GM18507 (cell line): ENCODE data around the gene HINFP.

Source experiments
- DNase-seq: peaks from one replicate; pipeline ENCODE4 v3.0.0; 2011; ENCODE audit warnings: low read depth; ENCODE audit not compliant: insufficient read length; ENCODE audit errors: extremely low spot score
- FAIRE-seq: peaks from 2 replicates; lab custom pipeline; 2011; peaks lifted over from hg19 to GRCh38; lab: Jason Lieb, UNC

HINFP gene, protein sequence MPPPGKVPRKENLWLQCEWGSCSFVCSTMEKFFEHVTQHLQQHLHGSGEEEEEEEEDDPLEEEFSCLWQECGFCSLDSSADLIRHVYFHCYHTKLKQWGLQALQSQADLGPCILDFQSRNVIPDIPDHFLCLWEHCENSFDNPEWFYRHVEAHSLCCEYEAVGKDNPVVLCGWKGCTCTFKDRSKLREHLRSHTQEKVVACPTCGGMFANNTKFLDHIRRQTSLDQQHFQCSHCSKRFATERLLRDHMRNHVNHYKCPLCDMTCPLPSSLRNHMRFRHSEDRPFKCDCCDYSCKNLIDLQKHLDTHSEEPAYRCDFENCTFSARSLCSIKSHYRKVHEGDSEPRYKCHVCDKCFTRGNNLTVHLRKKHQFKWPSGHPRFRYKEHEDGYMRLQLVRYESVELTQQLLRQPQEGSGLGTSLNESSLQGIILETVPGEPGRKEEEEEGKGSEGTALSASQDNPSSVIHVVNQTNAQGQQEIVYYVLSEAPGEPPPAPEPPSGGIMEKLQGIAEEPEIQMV

DNA sequence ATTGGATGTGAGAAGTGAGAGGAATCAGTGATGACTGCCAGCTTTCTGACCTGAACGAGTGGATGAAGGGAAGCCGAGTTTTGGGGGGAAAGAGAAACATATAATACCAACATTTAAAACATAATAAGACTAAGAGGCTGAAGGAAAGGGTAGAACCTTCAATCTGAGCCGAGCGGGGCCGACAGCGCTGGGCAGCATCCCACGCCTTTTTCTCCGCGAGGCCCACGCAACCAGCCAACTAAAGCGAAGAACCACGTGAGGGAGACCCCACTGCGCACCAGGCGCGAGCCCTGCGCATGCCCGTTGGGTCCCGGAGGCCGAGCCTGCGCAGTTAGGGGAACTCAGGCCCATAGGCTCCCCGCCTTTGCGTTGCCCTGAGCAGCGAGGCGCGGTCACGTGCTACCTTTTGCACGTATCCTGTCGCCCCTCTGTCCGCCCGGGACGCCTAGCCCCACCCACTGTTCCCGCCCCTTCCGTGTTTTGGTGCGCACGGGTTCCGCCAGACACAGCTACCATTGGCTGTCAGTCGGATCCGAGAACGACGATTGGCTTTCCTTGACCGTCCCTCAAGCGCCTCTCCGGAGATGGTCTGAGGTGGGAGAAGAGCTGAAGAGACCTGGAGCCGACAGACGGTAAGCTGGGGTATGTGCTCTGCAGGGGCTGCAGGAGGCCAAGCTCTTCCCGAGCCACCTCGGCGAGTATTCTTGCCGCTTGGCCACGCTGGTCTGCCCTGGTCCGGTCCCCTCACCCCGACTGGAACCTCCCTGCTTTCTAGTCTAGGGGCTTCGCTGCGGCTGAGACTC lies at the start of gene HINFP:
HINFP (plus strand) TSS at position 573 of the 803 bp plus-strand sequence. CDS start 5,365 bp downstream, outside the sequence.
- DNase-seq, result peak; percentile 98
- peak; percentile 99 for FAIRE-seq

DNA sequence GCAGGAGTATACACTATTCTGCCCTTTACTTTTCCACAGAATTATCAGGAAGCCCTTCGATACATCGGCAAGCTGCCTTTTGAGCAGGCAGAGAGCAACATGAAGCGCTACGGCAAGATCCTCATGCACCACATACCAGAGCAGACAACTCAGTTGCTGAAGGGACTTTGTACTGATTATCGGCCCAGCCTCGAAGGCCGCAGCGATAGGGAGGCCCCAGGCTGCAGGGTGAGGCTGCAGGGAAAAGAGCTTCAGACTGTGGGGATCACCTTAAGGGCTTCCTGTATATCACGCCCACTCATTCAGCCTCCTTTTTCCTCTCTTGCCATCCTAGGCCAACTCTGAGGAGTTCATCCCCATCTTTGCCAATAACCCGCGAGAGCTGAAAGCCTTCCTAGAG lies 43.5 kb upstream of the HINFP start:
- FAIRE-seq, result no peak

DNA sequence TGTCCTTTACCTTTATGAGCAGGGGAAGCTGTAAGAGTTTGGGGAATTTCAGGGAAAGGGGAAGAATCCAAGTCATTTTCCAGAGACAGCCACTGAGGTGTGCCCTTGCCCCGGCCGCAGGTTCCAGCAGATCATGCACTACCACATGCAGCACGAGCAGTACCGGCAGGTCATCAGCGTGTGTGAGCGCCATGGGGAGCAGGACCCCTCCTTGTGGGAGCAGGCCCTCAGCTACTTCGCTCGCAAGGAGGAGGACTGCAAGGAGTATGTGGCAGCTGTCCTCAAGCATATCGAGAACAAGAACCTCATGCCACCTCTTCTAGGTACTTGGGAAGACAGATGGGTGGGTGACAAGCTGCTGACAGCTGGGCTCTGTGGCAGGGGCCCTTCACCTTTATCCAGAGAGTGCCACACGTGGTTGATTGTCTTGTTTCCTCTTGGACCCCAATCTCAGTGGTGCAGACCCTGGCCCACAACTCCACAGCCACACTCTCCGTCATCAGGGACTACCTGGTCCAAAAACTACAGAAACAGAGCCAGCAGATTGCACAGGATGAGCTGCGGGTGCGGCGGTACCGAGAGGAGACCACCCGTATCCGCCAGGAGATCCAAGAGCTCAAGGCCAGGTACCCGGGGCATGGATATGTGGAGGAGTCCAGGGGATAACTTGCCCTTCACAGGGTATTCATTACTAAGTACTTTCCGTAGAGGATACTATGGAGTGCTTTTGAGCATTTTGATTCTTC lies 42.5 kb upstream of the HINFP start:
- FAIRE-seq, result no peak
- DNase-seq, result no peak

More for the DNA sequence above, 43.5 kb upstream of the HINFP start:
- DNase-seq, result no peak

DNA sequence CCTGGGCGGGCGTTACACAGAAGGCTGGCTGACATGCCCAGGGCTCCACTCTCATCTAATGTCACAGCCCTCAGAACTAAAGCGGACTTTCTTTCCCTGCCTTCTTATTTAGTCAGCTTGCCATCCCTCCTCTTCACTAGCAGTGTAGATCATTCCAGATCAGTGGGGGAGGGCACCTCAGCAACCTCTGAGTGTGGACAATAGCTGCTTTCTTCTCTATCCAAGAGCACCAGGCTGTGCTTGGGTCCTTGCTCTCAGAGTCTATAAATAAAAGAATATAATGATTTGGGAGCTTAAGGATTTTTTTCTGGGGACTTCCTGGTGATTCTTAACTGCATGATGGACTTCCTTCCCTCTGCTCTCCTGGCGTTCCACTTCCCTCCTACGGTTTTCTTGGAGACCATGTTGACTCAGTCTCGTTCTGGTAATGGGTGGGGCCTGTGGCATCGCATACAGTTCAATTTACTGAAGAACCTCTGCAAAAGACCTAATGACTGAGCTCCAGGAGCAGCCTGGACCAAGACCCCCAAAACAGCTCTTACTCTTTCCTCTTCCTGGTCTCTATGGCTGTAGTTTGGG lies 39.6 kb upstream of the HINFP start:
- no peak for FAIRE-seq
- DNase-seq, result no peak

DNA sequence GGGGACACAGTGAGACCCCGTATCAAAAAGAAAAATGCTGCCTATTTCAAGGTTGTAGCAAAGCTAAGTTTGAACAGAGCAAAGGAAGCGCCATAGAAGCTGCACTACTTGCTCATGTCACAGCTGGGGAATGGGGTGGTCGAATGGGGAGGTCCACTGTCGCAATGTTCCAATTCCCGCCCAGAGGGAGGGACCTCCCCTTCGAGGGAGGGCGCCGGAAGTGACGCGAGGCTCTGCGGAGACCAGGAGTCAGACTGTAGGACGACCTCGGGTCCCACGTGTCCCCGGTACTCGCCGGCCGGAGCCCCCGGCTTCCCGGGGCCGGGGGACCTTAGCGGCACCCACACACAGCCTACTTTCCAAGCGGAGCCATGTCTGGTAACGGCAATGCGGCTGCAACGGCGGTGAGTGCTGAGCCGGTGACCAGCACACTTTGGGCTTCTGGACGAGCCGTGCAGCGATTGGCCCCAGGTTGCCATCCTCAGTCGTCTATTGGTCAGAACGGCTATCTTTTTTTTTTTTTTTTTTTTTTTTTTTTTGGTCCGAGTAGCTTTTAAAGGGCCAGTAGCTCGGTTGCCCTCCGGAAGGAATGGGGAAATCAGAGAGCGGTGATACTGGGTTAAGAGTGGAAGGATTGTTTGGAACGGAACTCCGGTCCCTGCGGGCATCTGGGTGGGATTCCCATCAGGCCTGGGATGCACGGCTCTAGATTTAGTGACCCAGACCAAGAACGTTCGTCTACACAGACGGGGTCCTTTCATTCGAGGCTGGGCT lies 36.5 kb upstream of the HINFP start, which contains the start of gene HMBS:
HMBS (plus strand) TSS at position 219 of the 774 bp plus-strand sequence; CDS start at position 372, 153 bp downstream.
- FAIRE-seq (peak; percentile 93), DNase-seq (peak; percentile 81)

DNA sequence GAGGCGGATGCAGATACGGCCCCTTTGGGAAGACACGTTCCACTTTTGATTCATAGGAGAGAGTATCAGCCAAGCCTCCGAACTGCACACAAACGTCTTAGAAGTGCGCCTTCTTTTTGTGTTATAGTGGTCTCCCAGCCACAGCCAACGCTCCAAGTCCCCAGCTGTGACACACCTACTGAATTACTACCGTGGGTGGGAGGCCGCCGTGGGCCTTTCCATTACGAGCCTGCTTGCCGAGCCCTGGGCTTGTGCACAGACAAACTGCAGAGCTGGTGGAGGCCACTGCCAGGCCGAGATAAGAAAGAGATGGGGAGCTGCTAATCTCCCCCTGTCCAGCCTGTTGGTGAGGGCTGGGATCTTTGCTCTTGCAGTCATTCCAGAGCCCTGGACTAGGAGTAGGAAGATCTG lies 35.9 kb upstream of the HINFP start:
- no peak for FAIRE-seq

DNA sequence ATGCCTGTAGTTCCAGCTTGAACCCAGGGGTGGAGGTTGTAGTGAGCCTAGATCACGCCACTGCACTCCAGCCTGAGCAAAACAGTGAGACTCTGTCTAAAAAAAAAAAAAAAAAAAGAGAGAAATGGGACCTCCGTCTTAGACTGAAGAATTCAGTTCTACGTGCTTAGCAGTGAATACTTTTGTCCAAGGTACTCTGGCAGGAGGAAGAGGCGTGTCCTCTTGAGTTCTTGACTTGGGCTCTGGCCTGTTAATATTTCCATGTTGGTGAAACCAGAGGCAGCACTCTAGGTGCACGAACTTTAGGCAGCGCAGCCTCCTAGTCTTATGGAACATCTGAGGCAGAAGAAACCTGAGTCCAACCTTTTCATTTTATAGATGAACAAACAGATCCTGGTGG lies 34.3 kb upstream of the HINFP start:
- no peak for FAIRE-seq
- no peak for DNase-seq

More for the DNA sequence above, 35.9 kb upstream of the HINFP start:
- no peak for DNase-seq

DNA sequence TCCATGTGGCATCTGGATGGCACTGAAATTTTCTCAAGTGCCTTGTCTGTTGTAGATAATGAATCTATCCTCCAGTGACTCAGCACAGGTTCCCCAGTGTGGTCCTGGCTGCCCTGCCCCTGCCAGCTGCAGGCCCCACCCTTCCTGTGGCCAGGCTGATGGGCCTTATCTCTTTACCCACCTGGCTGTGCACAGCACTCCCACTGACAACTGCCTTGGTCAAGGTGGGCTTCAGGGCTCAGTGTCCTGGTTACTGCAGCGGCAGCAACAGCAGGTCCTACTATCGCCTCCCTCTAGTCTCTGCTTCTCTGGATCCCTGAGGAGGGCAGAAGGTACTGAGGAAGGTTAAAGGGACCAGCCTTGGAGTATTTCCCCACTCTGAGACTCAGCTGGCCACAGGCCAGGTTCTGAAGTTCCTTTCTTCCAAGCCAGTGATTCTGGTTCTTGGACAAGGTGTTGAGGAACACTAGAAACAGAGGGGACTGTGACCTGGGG lies 33.6 kb upstream of the HINFP start:
- DNase-seq (no peak), FAIRE-seq (no peak)

DNA sequence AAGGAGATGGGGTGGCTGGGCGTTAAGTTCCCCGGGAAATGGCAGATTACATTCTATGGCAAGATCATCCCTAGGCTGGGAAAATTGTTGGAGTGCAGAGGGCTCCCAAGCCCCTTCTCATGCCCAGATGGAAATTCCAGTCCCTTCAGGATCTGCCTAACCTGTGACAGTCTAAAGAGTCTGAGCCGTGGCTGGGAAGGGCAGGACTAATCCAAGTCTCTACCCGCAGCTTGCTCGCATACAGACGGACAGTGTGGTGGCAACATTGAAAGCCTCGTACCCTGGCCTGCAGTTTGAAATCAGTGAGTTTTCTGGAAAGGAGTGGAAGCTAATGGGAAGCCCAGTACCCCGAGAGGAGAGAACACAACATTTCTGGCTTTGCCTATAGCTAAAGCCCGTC lies 33.0 kb upstream of the HINFP start:
- FAIRE-seq (no peak), DNase-seq (no peak)

DNA sequence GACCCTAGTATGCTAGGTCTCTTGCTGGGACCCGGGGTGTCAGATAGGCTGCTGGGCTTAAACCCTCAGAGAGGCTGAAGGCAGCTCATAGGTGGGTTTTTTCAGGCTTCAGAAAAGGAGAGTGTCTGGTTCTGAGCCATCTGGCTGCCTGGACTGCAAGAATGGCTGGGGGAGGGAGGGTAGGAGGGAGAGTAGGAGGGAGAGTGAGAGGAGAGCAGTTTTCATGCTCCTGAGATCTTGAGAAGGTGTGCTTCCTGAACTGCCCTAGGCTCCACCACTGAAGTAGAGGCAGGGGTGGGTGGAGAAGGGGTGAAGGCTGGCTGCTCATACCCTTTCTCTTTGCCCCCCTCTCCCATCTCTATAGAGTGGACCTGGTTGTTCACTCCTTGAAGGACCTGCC lies 32.1 kb upstream of the HINFP start:
- FAIRE-seq (no peak), DNase-seq (no peak)

DNA sequence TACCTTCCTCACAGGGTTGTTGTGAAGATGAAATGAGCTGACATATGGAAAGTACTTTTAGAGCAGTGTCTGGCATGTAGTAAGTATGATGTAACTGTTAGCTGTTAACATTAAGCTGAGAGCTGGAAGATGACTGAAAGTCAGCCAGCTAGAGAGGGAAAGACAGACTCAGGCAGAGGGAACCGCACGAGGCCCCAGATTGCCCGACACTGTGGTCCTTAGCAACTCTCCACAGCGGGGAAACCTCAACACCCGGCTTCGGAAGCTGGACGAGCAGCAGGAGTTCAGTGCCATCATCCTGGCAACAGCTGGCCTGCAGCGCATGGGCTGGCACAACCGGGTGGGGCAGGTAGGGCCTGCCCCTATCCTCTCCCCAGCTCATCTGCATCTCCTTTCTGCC lies 30.2 kb upstream of the HINFP start:
- FAIRE-seq (no peak), DNase-seq (no peak)

DNA sequence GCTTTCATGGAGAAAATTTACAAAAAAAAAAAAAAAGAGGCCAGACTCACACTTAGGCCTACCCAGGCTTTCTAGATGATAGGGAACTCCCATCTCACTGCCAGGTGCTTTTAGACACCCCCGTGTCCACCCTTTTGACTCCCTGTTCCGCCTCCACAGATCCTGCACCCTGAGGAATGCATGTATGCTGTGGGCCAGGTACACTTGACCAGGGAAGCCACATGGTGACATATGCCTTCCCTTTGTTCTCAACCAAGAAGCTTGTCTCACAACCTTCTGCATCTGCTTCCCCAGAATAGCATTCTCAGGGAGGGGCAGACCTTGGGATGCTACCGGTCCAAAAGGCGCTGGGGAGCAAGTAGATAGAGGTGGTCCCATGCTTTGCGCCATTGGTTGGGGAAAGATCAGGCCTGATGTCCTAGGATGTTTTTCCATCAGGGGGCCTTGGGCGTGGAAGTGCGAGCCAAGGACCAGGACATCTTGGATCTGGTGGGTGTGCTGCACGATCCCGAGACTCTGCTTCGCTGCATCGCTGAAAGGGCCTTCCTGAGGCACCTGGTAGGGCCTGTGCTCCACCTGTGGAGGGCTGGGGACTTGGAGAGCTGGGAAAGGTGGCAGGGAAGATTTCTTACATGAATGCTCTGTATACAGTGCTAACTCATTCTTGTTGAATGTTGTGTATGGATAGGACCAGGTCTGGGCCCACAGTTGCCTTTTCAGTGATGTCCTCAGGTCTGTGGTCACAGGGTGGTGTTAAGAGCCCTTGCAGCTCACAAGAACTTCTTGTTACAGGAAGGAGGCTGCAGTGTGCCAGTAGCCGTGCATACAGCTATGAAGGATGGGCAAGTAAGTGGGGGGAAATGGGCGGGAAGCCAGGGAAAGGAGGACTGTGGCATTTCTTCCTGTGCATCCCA lies 29.2 kb upstream of the HINFP start:
- FAIRE-seq, result no peak

DNA sequence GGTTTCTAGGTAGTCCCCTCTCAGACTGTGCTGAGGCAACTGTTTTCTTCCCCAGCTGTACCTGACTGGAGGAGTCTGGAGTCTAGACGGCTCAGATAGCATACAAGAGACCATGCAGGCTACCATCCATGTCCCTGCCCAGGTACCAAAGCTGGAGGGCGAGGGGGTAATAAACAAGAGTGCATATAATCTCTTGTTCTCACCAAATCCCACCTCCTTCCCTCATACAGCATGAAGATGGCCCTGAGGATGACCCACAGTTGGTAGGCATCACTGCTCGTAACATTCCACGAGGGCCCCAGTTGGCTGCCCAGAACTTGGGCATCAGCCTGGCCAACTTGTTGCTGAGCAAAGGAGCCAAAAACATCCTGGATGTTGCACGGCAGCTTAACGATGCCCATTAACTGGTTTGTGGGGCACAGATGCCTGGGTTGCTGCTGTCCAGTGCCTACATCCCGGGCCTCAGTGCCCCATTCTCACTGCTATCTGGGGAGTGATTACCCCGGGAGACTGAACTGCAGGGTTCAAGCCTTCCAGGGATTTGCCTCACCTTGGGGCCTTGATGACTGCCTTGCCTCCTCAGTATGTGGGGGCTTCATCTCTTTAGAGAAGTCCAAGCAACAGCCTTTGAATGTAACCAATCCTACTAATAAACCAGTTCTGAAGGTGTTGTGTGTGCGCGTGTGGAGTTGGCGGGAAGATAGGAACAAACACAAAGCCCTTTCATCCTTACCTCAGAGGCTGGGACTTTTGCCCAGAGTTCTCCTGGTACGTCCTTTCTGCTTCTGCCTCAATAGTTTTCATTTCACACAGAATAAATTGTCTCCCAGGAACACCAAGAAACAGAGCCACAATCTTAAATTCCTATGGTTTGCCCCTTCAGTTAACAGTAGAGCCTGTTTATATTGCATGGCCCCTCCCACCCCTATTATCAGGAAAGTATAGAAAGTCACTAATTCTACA lies 28.2 kb upstream of the HINFP start:
- FAIRE-seq (no peak), DNase-seq (no peak)

More for the DNA sequence above, 29.2 kb upstream of the HINFP start:
- DNase-seq, result no peak

DNA sequence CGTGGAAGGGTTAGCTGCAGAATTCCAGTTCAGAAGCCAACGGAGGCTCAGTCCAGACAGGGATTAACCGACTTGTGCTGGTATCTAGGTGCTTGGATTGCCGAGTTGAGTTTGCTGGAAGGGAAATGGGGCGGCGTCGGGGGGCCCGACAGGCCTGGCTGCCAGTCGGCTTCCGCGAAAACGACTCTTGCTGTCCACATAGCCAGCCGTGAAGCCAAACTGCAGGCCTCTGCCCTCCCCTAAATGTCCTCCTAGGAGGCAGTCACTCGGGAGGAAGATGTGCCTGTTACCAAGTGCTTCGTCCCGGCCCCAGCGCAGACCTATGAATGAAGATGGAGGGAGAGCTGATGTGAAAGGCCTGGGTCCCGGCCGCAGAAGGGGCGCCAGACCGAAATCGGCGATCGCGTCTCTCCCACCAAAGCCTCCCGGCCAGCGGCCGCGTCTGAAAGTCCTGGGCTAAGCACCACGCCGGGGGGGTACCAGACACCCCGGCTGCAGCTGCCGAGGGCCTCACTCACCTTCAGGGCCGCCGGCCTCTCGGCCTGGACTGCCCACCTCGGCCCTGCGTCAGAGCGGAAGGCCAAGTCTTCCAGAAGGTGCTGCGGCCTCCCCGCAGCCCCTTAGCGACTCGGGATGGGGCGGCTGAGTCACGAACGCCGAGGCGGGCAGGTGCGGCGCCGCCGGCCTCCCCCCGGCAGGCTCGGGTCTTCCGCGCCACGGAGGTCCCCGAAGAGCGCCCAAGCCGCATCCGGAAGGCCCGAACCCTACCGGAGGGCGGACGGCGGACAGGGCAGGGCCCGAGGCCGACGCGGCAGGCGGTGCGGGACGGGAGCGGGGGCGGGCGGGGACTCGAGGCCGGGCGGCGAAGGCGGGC lies 27.2 kb upstream of the HINFP start:
- no peak for FAIRE-seq
- no peak for DNase-seq

DNA sequence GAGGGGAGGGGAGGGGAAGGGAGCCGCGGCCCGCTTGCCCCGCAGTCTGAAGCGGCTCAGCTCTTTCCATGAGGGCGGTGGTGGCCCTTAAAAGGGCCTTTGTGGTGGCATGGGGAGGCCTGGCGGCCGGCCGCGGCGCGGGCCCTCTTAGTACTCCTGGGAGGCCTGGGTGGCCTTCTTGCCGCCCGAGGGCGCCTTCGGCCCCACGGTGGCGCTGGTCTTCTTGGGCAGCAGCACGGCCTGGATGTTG lies 26.6 kb upstream of the HINFP start:
- DNase-seq (no peak), FAIRE-seq (no peak)
